Activated naive CD4-positive, alpha-beta T cell treated with anti-CD3 and anti-CD28 coated beads, Interleukin-2, amount 50 U/mL, for 24 hours (primary cell): Measurements from ENCODE around the gene RASGRP1.

ENCODE experiments used
- H3K27ac Mint-ChIP-seq: one replicate; pipeline ENCODE4 v1.8.0; 2021; ENCODE audit warnings: mild to moderate bottlenecking, mixed read lengths
- H3K27me3 Mint-ChIP-seq: one replicate; pipeline ENCODE4 v1.8.0; 2021; ENCODE audit warnings: mixed read lengths
- H3K36me3 Mint-ChIP-seq: one replicate; pipeline ENCODE4 v1.8.0; 2021; ENCODE audit warnings: mixed read lengths
- H3K4me1 Mint-ChIP-seq: one replicate; pipeline ENCODE4 v1.8.0; 2021; ENCODE audit warnings: mixed read lengths
- H3K4me3 Mint-ChIP-seq: one replicate; pipeline ENCODE4 v1.8.0; 2021; ENCODE audit warnings: mild to moderate bottlenecking, mixed read lengths
- H3K9me3 Mint-ChIP-seq: one replicate; pipeline ENCODE4 v1.8.0; 2021; ENCODE audit warnings: mixed read lengths

RASGRP1 gene

GRCh38 chr15:38477637-38478036 lies 87.0 kb downstream of the RASGRP1 start:
- Mint-ChIP-seq H3K4me1 (peaks cover 42% of the 10 kb centered on the region), H3K27me3 (no peaks in the 10 kb centered on the region), H3K36me3 (peaks cover 15% of the 10 kb centered on the region), H3K27ac (no peak overlapping the region), H3K9me3 (no peaks in the 10 kb centered on the region), H3K4me3 (no peak overlapping the region)

- H3K27me3 Mint-ChIP-seq, result no peaks in the 10 kb centered on the region
- H3K9me3 Mint-ChIP-seq, result no peaks in the 10 kb centered on the region
- no peak overlapping the region for H3K27ac Mint-ChIP-seq
- peaks cover 27% of the 10 kb centered on the region for H3K4me1 Mint-ChIP-seq
- peaks cover 11% of the 10 kb centered on the region for H3K36me3 Mint-ChIP-seq
- H3K4me3 Mint-ChIP-seq, result no peak overlapping the region
Observed at GRCh38 chr15:38476120-38476519, 88.5 kb downstream of the RASGRP1 start.

GRCh38 chr15:38475361-38475760 lies 89.3 kb downstream of the RASGRP1 start:
- Mint-ChIP-seq H3K36me3 (peaks cover 11% of the 10 kb centered on the region), H3K9me3 (no peaks in the 10 kb centered on the region), H3K4me3 (no peak overlapping the region), H3K4me1 (peaks cover 24% of the 10 kb centered on the region), H3K27me3 (no peaks in the 10 kb centered on the region), H3K27ac (no peak overlapping the region)

DNA sequence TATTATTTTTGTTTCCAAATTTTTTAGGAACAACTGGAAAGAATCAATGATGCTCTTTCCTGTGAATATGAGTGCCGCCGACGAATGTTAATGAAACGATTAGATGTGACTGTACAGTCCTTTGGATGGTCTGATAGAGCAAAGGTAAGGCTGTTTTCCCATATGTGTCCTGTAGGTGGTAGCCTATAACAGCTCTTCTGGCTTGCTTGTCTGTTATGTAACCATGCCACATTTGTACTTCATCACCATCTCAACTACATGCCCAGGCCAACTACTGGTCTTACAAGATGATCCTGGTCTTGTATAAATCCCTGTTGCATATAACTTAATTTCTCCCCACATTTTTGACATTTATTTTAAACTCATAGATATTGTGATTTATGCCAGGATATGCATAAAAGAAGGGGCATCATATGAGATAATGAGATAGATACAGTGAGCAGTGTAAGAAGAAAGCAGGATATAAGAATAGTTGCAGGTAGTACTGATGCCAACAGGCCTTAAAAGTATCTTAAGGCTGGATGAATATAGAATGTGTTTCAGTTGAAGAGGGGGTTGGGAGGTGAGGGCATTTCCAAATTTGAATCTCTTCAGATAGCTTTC lies 90.4 kb downstream of the RASGRP1 start:
- peak overlapping the region; percentile 49 for H3K27ac Mint-ChIP-seq
- no peaks in the 10 kb centered on the region for H3K9me3 Mint-ChIP-seq
- H3K4me3 Mint-ChIP-seq, result no peak overlapping the region
- H3K4me1 Mint-ChIP-seq, result peaks cover 13% of the 10 kb centered on the region
- no peaks in the 10 kb centered on the region for H3K27me3 Mint-ChIP-seq
- H3K36me3 Mint-ChIP-seq, result peaks cover 9% of the 10 kb centered on the region

- peaks cover 6% of the 10 kb centered on the region for H3K36me3 Mint-ChIP-seq
- no peak overlapping the region for H3K27ac Mint-ChIP-seq
- H3K4me1 Mint-ChIP-seq, result peaks cover 11% of the 10 kb centered on the region
- no peaks in the 10 kb centered on the region for H3K27me3 Mint-ChIP-seq
- H3K4me3 Mint-ChIP-seq, result no peak overlapping the region
- no peaks in the 10 kb centered on the region for H3K9me3 Mint-ChIP-seq
Observed at GRCh38 chr15:38471974-38472373, 92.6 kb downstream of the RASGRP1 start.

- Mint-ChIP-seq H3K27ac (peak overlapping the region; percentile 86), H3K9me3 (no peaks in the 10 kb centered on the region), H3K27me3 (no peaks in the 10 kb centered on the region)
Observed at GRCh38 chr15:38470816-38471215, 93.8 kb downstream of the RASGRP1 start.

DNA sequence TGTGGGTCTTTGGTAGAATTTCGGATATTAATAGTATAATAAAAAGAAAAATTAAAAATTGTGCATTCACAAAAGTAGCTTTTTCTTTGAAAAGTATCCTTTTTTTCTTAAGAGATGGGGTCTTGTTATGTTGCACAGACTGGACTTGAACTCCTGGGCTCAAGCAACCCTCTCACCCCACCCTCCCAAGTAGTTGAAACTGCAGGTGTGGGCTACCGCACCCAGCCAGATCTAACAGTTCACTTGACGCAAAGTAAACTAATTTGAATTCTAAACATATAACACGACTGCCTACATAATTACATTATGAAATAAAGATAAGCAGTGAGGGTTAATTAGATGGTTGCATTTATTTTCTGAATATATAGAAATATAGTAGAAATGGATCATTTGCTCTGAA lies 99.9 kb downstream of the RASGRP1 start:
- H3K36me3 Mint-ChIP-seq, result no peaks in the 10 kb centered on the region
- H3K9me3 Mint-ChIP-seq, result no peaks in the 10 kb centered on the region
- H3K27me3 Mint-ChIP-seq, result no peaks in the 10 kb centered on the region
- H3K27ac Mint-ChIP-seq, result no peak overlapping the region
- H3K4me1 Mint-ChIP-seq, result peaks cover 29% of the 10 kb centered on the region
- no peak overlapping the region for H3K4me3 Mint-ChIP-seq

More at GRCh38 chr15:38470816-38471215, 93.8 kb downstream of the RASGRP1 start:
- peaks cover 6% of the 10 kb centered on the region for H3K36me3 Mint-ChIP-seq
- H3K4me3 Mint-ChIP-seq, result no peak overlapping the region
- peaks cover 11% of the 10 kb centered on the region for H3K4me1 Mint-ChIP-seq

- no peak overlapping the region for H3K4me3 Mint-ChIP-seq
- H3K4me1 Mint-ChIP-seq, result peaks cover 36% of the 10 kb centered on the region
- no peaks in the 10 kb centered on the region for H3K27me3 Mint-ChIP-seq
- no peaks in the 10 kb centered on the region for H3K36me3 Mint-ChIP-seq
- peak overlapping the region; percentile 51 for H3K27ac Mint-ChIP-seq
- no peaks in the 10 kb centered on the region for H3K9me3 Mint-ChIP-seq
Observed at GRCh38 chr15:38463893-38464292, 100.7 kb downstream of the RASGRP1 start.

DNA sequence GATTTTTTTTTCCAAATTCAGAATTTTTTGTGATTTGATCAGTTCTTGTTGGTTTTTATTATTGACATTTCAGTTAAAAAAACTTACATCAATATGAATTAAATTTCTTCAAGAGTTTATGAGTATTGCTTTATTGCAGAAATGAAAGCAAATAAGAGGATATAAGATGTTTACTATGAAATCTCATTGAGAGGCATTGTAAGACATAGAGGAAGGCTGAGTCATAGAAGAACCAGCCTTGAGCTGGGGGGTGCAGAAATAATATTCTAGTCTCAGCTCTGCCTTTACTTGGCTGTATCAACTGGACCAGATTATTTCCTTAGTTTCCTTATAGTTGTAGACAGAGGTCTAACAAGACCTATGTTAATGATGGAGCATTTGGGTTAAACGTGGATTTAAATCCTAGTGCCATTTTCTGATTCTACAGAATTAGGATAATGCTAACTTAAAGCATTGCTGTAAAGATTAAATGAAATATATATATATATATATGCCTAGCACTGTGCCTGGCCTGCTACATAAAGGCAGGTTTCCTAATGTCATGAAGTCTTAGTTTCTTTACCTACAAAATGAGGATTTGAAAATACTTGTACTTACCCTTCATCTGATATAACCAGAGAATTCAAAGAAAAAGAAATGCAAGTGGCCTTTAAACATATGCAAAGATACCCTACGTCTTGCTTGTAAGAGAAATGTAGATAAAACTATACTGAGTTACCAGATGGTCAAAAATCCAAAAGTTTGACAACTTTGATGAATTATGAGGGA lies 103.4 kb downstream of the RASGRP1 start:
- no peaks in the 10 kb centered on the region for H3K27me3 Mint-ChIP-seq
- H3K4me3 Mint-ChIP-seq, result no peak overlapping the region
- H3K27ac Mint-ChIP-seq, result peak overlapping the region; percentile 21
- H3K36me3 Mint-ChIP-seq, result peaks cover 7% of the 10 kb centered on the region
- H3K4me1 Mint-ChIP-seq, result peaks cover 58% of the 10 kb centered on the region
- no peaks in the 10 kb centered on the region for H3K9me3 Mint-ChIP-seq

- Mint-ChIP-seq H3K36me3 (peaks cover 7% of the 10 kb centered on the region), H3K4me1 (peaks cover 64% of the 10 kb centered on the region), H3K27ac (peak overlapping the region; percentile 21), H3K4me3 (no peak overlapping the region), H3K27me3 (no peaks in the 10 kb centered on the region), H3K9me3 (no peaks in the 10 kb centered on the region)
Observed at GRCh38 chr15:38460543-38460942, 104.1 kb downstream of the RASGRP1 start.

DNA sequence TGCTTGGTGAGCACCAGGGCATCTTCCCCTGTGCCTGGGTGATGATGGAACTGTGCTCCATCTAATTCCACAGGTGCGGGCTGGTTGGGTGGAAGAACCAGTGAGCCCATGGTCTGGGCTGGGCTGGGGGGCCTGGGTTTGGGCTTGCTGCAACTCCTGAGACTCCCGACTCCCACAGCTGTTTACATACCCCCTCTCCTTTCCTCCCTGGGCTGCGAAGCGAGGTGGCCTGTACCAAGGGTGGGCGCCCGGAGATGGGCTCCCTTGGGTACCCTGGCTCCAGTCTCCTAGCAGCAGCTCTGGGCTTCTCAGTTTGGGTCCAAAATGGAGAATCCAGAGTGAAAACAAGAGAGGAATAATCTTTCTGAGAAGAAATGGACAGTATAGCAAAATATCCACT lies 105.1 kb downstream of the RASGRP1 start:
- Mint-ChIP-seq H3K27me3 (no peaks in the 10 kb centered on the region), H3K4me1 (peaks cover 72% of the 10 kb centered on the region), H3K9me3 (no peaks in the 10 kb centered on the region), H3K27ac (peak overlapping the region; percentile 51), H3K36me3 (peaks cover 7% of the 10 kb centered on the region), H3K4me3 (no peak overlapping the region)

DNA sequence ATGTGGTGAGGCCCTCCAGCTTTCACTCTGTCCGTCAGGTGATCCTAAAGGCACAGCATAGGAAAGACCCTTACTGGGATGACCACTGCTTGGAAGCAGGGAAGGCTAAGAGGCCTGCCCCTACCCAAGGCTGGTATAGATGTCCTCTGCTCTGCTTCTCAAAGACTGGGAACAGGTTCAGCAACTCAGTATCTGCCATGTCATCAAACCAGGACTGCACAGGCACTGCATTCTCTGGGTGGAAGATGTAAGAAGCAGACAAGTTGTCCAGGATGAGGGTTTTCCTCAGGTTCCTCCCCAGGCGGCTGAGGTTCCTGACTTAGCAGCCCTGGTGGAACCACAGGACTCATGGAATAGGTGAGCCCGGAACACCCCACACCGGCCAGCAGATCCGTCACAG lies 106.0 kb downstream of the RASGRP1 start:
- Mint-ChIP-seq H3K36me3 (peaks cover 7% of the 10 kb centered on the region), H3K4me3 (no peak overlapping the region), H3K4me1 (peaks cover 72% of the 10 kb centered on the region), H3K27ac (no peak overlapping the region), H3K9me3 (no peaks in the 10 kb centered on the region), H3K27me3 (no peaks in the 10 kb centered on the region)

GRCh38 chr15:38455092-38455491 lies 109.5 kb downstream of the RASGRP1 start:
- H3K4me1 Mint-ChIP-seq, result peaks cover 47% of the 10 kb centered on the region
- H3K9me3 Mint-ChIP-seq, result no peaks in the 10 kb centered on the region
- H3K27me3 Mint-ChIP-seq, result no peaks in the 10 kb centered on the region
- H3K27ac Mint-ChIP-seq, result peak overlapping the region; percentile 95
- H3K4me3 Mint-ChIP-seq, result peak overlapping the region; percentile 98
- H3K36me3 Mint-ChIP-seq, result peaks cover 7% of the 10 kb centered on the region

DNA sequence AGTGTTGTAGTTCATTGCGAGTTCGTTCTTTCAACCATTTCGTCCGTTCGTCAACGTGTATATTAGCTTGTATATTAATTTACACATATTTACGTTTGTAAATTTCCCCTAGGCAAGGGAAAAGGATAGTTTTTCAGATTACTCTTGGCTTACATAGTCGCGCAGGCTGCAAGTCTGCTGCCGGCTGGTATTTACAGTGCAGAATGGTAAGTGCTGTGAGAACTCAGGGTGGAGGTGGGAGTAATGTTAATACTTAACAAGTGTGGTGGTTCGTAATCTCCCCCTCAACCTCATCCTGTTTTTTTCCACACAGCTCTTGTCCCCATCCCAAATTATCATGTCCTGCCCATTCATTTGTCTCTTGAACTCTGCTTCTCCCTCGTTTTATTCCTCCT lies 109.9 kb downstream of the RASGRP1 start:
- Mint-ChIP-seq H3K4me3 (peak overlapping the region; percentile 98), H3K27ac (peak overlapping the region; percentile 95), H3K27me3 (no peaks in the 10 kb centered on the region), H3K4me1 (peaks cover 43% of the 10 kb centered on the region), H3K9me3 (no peaks in the 10 kb centered on the region), H3K36me3 (peaks cover 7% of the 10 kb centered on the region)

- H3K27ac Mint-ChIP-seq, result peak within 1 kb of the TSS; percentile 95
Observed at GRCh38 chr15:38453971-38454695, 110.5 kb downstream of the RASGRP1 start, which contains the start of gene FAM98B. Gene FAM98B, plus strand, starts transcription at chr15:38454127. Its CDS starts 35 bp downstream, at chr15:38454162.

GRCh38 chr15:38441130-38441519 lies 123.5 kb downstream of the RASGRP1 start:
- H3K27ac Mint-ChIP-seq, result no peak overlapping the region
- H3K27me3 Mint-ChIP-seq, result peaks cover 15% of the 10 kb centered on the region
- peaks cover 7% of the 10 kb centered on the region for H3K4me1 Mint-ChIP-seq
- peaks cover 4% of the 10 kb centered on the region for H3K36me3 Mint-ChIP-seq
- no peak overlapping the region for H3K4me3 Mint-ChIP-seq
- H3K9me3 Mint-ChIP-seq, result peaks cover 6% of the 10 kb centered on the region

More at GRCh38 chr15:38453971-38454695, 110.5 kb downstream of the RASGRP1 start, which contains the start of gene FAM98B:
- Mint-ChIP-seq H3K4me3 (peak within 1 kb of the TSS; percentile 98), H3K36me3 (peaks cover 7% of the 10 kb centered on the region), H3K4me1 (peaks cover 39% of the 10 kb centered on the region), H3K27me3 (no peaks in the 10 kb centered on the region), H3K9me3 (no peaks in the 10 kb centered on the region)
